Stomach (tissue), 4 donors: ENCODE data around the gene RRAD.

Experiments
- CTCF ChIP-seq, 7 experiments: fragments of 450-650 bp in 4 of 7; fragments of 200-600 bp in 3 of 7; sonication (generic) in 3 of 7; IDR thresholded peaks; one replicate each; pipeline ENCODE4 v1.5.1; 2016 to 2019; ENCODE audit warnings: antibody characterized with exemption in 7 of 7, control low read depth in 2 of 7, mild to moderate bottlenecking in 1 of 7
- EP300 ChIP-seq: sonication (generic); formaldehyde crosslinking; IDR thresholded peaks from one replicate; pipeline ENCODE4 v1.6.1; 2017; ENCODE audit warnings: antibody characterized with exemption
- POLR2A ChIP-seq, 4 donors: fragments of 450-650 bp; IDR thresholded peaks; one replicate each; pipeline ENCODE4 v1.6.1; 2016; ENCODE audit warnings: antibody characterized with exemption in 4 of 4, control low read depth in 2 of 4, mild to moderate bottlenecking in 1 of 4, moderate library complexity in 1 of 4
- POLR2AphosphoS5 ChIP-seq, 3 donors: sonication (generic); formaldehyde crosslinking; IDR thresholded peaks; one replicate each; pipeline ENCODE4 v1.6.1; 2016; ENCODE audit warnings: antibody characterized with exemption in 3 of 3

DNA sequence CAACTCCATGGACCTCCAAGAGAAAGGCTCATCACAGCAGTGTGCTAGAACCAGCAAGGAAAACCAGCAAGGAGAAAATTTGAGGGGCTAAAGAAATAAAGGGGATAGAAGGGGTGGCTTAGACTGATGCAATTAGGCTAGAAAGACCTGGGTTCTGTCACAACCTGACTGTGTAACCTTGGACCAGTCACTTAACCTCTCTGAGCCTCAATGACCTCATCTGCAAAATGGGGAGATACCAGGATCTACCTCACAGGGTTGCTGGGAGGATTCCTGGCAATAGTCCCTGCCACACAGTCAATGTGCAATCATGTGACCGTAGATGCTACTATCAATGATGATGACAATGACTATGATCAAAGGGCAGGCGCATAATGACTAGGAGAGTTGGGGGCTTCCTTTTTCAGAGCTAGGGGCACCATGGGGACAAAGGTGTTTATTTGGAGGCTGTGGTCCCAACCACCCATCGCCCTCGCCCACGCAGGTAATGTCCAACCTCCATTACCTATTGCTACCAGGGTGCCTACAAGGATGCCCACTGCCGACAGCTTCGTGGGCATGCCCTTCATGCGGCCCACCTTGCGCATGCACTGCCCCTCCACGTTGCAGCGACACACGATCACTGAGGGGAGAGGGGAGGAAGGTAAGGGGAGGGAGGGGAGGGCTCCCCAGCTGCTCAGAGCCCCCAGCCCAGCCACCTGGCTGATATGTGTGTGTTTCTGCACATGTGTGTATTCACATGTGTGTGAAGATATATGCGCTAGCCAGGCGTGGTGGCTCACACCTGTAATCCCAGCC is 16.4 kb downstream of the RRAD start:
- no peak for TF ChIP-seq CTCF (IDR thresholded peaks at IDR 0.05)
- no peak for TF ChIP-seq POLR2A (IDR thresholded peaks at IDR 0.05)
- no peak for TF ChIP-seq EP300
- TF ChIP-seq POLR2AphosphoS5 (IDR thresholded peaks at IDR 0.05) = no peak
